Esophagus squamous epithelium (tissue), 5 donors: ENCODE results near the gene TRABD2B. TPM values are rescaled to one million over a fixed set of nuclear protein-coding genes. Genes with fewer than 3 reads are reported as not detected.

ENCODE experiments used
- DNase-seq: peaks from one replicate; lab custom pipeline; 2025; lab: John Stamatoyannopoulos, UW
- H3K27ac ChIP-seq, 4 donors: fragments of 200-600 bp; sonication (generic); one replicate each; pipeline ENCODE4 v1.5.1; 2016 to 2019; ENCODE audit warnings: mild to moderate bottlenecking in 1 of 4
- H3K27me3 ChIP-seq, 4 donors: fragments of 200-600 bp; sonication (generic); 1 replicate in 3 of 4; 2 replicates in 1 of 4; pipeline versions ENCODE4 v1.5.1 to v1.6.0; 2017 to 2021; ENCODE audit warnings: antibody characterized with exemption in 1 of 4
- H3K36me3 ChIP-seq, 3 donors: fragments of 200-600 bp; sonication (generic); one replicate each; pipeline ENCODE4 v1.5.1; 2016 to 2019
- H3K4me1 ChIP-seq, 3 donors: fragments of 200-600 bp; sonication (generic); one replicate each; pipeline ENCODE4 v1.5.1; 2017 to 2019
- H3K4me3 ChIP-seq, 4 donors: fragments of 200-600 bp; sonication (generic); 1 replicate in 3 of 4; 2 replicates in 1 of 4; pipeline ENCODE4 v1.5.1; 2016 to 2019; ENCODE audit warnings: mild to moderate bottlenecking in 2 of 4, moderate library complexity in 1 of 4
- H3K9me3 ChIP-seq, 3 donors: fragments of 200-600 bp; sonication (generic); one replicate each; pipeline ENCODE4 v1.5.1; 2016 to 2019
- POLR2A ChIP-seq, 4 donors: fragments of 450-650 bp; IDR thresholded peaks; one replicate each; pipeline ENCODE4 v1.6.1; 2017; ENCODE audit warnings: antibody characterized with exemption in 4 of 4, mild to moderate bottlenecking in 4 of 4, moderate library complexity in 3 of 4
- WGBS, 2 donors: methylation state at CpG; one replicate each; pipeline ENCODE4 v1.1.5; 2018; 5-methylcytosine and 5-hydroxymethylcytosine counted together
- intact Hi-C: fragments of 100-400 bp; cut with DNase I; formaldehyde crosslinking; loops from one replicate; pipeline ENCODE4 v1.15.0; 2022
- total RNA-seq, 4 donors: library from RNA; depleted of rRNA; stranded (reverse); fragments of >200 nt; gene quantifications; one replicate each; pipeline ENCODE4 v1.1.0, GENCODE V29; 2016
- TF ChIP-seq, protein P1 (sequence below), 6 experiments: fragments of 450-650 bp in 4 of 6; fragments of 200-600 bp in 2 of 6; sonication (generic) in 2 of 6; IDR thresholded peaks; one replicate each; pipeline ENCODE4 v1.5.1; 2016 to 2019; ENCODE audit warnings: antibody characterized with exemption in 6 of 6, mild to moderate bottlenecking in 4 of 6, moderate library complexity in 4 of 6
- donor health status: DM: yes; HTN: yes; CAD: no.

TRABD2B gene
- total RNA-seq, 4 donors from 2014 or later, result 0.26 to 1.7 (median 0.50) TPM

DNA sequence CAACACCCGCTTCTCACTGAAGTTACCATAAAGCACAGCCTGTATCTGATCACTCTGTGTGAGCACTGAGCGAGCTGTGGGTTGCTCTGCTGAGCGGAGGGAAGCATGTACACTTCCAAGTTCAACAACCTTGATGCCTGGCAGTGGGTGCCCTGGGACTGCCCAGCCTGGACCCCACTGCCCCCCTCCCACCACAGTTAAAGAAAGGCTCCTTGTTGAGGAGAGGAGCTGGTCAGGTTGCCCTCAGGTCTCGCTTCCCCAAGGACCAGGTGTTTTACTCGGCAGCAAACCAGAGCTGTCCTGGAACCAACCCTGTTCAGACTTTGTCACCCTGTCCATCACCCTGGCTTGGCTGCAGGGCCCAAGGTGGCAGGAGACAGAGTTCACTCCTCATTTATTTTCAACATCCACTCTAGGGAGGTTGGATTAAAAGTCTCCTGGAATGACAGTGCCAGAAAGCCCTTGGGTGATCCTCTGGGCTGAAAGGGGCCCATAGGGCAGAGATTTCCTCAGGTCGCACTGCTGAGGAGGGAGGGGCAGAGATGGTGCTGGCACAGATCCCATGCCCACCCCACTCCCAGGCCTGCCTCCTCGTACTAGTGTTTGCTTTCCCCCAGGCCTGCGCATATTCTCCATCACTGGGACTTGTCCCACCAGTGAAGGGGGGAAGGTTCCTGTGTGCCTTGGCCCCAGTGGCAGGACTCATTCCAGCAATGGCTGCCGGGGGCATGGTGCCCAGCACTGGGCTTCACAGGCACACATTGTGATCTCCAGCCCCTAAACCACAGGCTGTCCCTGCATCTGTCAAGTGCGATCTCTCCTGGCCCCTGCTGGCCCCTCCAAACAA is 101.7 kb downstream of the TRABD2B start:
- H3K27me3 ChIP-seq, result peaks cover 0 to 39% (median 0%) of the 10 kb centered on the region in 4 donors
- H3K4me3 ChIP-seq, result no peak overlapping the region
- TF ChIP-seq, protein P1, sequence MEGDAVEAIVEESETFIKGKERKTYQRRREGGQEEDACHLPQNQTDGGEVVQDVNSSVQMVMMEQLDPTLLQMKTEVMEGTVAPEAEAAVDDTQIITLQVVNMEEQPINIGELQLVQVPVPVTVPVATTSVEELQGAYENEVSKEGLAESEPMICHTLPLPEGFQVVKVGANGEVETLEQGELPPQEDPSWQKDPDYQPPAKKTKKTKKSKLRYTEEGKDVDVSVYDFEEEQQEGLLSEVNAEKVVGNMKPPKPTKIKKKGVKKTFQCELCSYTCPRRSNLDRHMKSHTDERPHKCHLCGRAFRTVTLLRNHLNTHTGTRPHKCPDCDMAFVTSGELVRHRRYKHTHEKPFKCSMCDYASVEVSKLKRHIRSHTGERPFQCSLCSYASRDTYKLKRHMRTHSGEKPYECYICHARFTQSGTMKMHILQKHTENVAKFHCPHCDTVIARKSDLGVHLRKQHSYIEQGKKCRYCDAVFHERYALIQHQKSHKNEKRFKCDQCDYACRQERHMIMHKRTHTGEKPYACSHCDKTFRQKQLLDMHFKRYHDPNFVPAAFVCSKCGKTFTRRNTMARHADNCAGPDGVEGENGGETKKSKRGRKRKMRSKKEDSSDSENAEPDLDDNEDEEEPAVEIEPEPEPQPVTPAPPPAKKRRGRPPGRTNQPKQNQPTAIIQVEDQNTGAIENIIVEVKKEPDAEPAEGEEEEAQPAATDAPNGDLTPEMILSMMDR (IDR thresholded peaks at IDR 0.05), result no peak
- TF ChIP-seq POLR2A (IDR thresholded peaks at IDR 0.05), result no peak
- no peak for DNase-seq
- H3K9me3 ChIP-seq, result no peaks in the 10 kb centered on the region
- no peak overlapping the region for H3K27ac ChIP-seq
- H3K4me1 ChIP-seq, result peaks cover 0 to 20% (median 0%) of the 10 kb centered on the region in 3 donors
- 80 to 86% methylated on average over 5 to 6 of the region's 10 CpGs for WGBS, 2 donors
- no peaks in the 10 kb centered on the region for H3K36me3 ChIP-seq
- intact Hi-C loops, result no loop called here

DNA sequence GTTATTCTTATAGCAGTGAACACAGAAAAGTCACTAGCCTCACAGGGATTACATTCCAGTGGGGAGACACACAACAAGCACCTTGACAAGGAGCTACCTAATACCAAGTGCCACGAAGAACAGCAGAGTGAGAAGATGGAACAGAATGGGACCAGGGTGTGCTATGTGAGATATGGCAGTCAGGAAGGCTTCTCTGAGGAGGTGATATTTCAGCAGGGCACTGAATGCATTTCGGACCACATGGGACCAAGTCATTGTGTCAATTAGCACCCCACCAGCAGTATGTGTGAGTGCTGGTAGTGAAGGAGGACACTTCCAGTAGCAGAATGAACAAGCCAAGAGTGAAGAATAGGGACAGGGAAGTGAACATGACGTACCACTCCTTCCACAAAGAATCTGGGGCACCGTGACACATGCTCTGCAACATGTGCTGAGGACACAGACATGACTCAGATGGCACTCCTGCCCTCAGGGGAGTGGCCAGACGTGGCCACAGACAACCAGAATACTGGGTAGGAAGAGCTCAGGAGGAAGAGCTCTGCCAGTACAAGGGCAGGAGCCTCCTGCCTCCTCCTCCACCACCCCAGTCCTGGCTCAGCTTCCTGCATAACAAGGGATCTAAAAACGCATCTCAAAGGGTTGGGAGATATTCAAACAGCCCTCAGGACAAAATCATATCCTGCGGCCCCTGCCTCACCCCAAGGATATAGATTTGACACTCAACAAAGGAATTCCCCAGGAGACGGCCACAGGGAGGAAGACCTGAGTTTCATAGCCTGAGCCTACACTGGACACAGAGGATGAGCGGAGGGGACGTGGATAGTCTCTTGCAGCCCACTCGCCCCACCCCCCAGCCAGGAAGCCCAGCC is 102.5 kb downstream of the TRABD2B start:
- H3K27ac ChIP-seq, result peak overlapping the region in 1 of 4 donors; percentile 2
- no peaks in the 10 kb centered on the region for H3K9me3 ChIP-seq
- DNase-seq, result no peak
- intact Hi-C loops, result no loop called here
- peaks cover 0 to 20% (median 0%) of the 10 kb centered on the region in 3 donors for H3K4me1 ChIP-seq
- no peak for TF ChIP-seq POLR2A (IDR thresholded peaks at IDR 0.05)
- TF ChIP-seq, protein P1 (IDR thresholded peaks at IDR 0.05), result no peak
- H3K36me3 ChIP-seq, result no peaks in the 10 kb centered on the region
- 55 to 57% methylated on average over 11 of the region's 11 CpGs for WGBS, 2 donors
- peaks cover 0 to 45% (median 0%) of the 10 kb centered on the region in 4 donors for H3K27me3 ChIP-seq
- H3K4me3 ChIP-seq, result no peak overlapping the region

DNA sequence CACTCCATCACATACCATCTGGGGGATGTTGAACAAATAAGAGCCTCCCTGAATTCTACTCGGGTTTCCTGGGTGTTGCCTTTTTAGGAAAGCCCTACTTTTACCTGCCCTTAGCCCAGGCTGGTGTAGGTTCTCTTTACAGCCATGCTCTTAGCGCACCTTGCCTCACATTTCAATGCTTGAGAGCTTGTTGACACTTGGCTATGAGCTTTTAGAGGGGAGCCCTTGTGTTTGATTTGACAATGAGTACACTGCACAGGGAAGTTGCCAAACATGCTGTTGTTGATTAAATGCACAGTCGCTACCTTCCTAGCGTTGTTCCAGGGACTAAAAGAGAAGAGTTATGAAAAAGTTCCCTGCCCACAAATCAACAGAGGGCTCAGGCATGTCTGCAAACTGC is 103.8 kb downstream of the TRABD2B start:
- no peak for DNase-seq
- intact Hi-C loops, result no loop called here
- Histone ChIP-seq H3K27ac (no peak overlapping the region), H3K36me3 (no peaks in the 10 kb centered on the region), H3K4me1 (peaks cover 0 to 20% (median 0%) of the 10 kb centered on the region in 3 donors), H3K9me3 (no peaks in the 10 kb centered on the region), H3K4me3 (no peak overlapping the region), H3K27me3 (peaks cover 0 to 57% (median 0%) of the 10 kb centered on the region in 4 donors)
- WGBS, 2 donors, result 80 to 83% methylated on average over 4 of the region's 4 CpGs
- TF ChIP-seq POLR2A (IDR thresholded peaks at IDR 0.05), result no peak
- TF ChIP-seq, protein P1 (IDR thresholded peaks at IDR 0.05), result no peak

DNA sequence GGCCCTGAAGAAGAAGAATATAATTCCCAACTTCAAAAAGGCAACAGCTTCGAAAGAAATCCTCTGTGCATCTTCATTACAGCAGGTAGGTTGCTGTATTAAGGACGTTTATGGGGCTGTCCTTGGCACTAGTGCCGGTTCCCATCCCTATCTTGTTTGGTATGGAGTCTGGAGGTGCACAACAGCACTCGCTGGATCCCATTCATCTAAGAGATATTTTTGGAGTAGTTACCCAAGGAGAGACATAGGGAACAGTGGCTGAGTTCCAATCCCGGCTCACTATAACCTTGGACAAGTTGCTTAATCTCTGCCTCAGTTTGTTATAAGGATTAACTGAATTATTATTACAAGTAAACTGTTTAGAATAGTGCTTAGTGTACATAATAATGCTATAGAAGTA is 106.4 kb downstream of the TRABD2B start:
- peaks cover 0 to 66% (median 0%) of the 10 kb centered on the region in 4 donors for H3K27me3 ChIP-seq
- WGBS, 2 donors, result 49 to 55% methylated on average over 5 of the region's 5 CpGs
- DNase-seq, result no peak
- no peak overlapping the region for H3K27ac ChIP-seq
- peaks cover 0 to 20% (median 0%) of the 10 kb centered on the region in 3 donors for H3K4me1 ChIP-seq
- intact Hi-C loops, result no loop called here
- H3K36me3 ChIP-seq, result no peaks in the 10 kb centered on the region
- no peak for TF ChIP-seq POLR2A (IDR thresholded peaks at IDR 0.05)
- TF ChIP-seq, protein P1 (IDR thresholded peaks at IDR 0.05), result no peak
- H3K9me3 ChIP-seq, result no peaks in the 10 kb centered on the region
- no peak overlapping the region for H3K4me3 ChIP-seq
